Natural killer cell treated with Interleukin-12 subunit alpha and Interleukin-12 subunit beta and Interleukin-15 and Interleukin-18, amount 100 ng/mL, for 72 hours (primary cell): ENCODE data around the gene TESK1. TPM values are rescaled to one million over a fixed set of nuclear protein-coding genes. Genes with fewer than 3 reads are reported as not detected.
"Not testable (repeated sequence)": the region's sequence is repeated elsewhere in the genome, so short reads cannot be mapped to it uniquely, and the experiment has no call there.

Experiments used
- ATAC-seq, 2 donors: fragments of 150-1000 bp; cut with Tn5 transposase in 1 of 2; sonication (Bioruptor Pico), chemical (Tn5 transposase) in 1 of 2; 2 replicates each; pipeline ENCODE4 v1.10.0; 2021
- DNase-seq: peaks from one replicate; pipeline ENCODE4 v3.0.0; 2022; ENCODE audit warnings: low spot score
- H3K27ac Mint-ChIP-seq, 2 donors: 1 replicate in 1 of 2; 2 replicates in 1 of 2; pipeline ENCODE4 v1.8.0; 2022; ENCODE audit warnings: mixed read lengths in 2 of 2, mild to moderate bottlenecking in 1 of 2, moderate library complexity in 1 of 2
- H3K27me3 Mint-ChIP-seq, 2 donors: 1 replicate in 1 of 2; 2 replicates in 1 of 2; pipeline ENCODE4 v1.8.0; 2022; ENCODE audit warnings: mixed read lengths in 2 of 2
- H3K36me3 Mint-ChIP-seq: one replicate; pipeline ENCODE4 v1.8.0; 2022; ENCODE audit warnings: mixed read lengths
- H3K4me1 Mint-ChIP-seq, 2 donors: 1 replicate in 1 of 2; 2 replicates in 1 of 2; pipeline ENCODE4 v1.8.0; 2022; ENCODE audit warnings: low read depth in 2 of 2, mixed read lengths in 2 of 2, mild to moderate bottlenecking in 1 of 2
- H3K4me3 Mint-ChIP-seq: one replicate; pipeline ENCODE4 v1.8.0; 2022; ENCODE audit warnings: mixed read lengths
- H3K9me3 Mint-ChIP-seq: 2 replicates; pipeline ENCODE4 v1.8.0; 2022; ENCODE audit warnings: mixed read lengths
- total RNA-seq, 2 donors: library from RNA; stranded (reverse); gene quantifications; one replicate each; pipeline ENCODE4 v1.2.3, GENCODE V29; 2022

The TESK1 gene
- total RNA-seq, 2 donors from 2014 or later: 41.4 to 43.3 TPM

- Mint-ChIP-seq H3K4me1 (peaks cover 33 to 50% of the 10 kb centered on the region in 2 donors), H3K4me3 (no peak overlapping the region), H3K27ac (no peak overlapping the region), H3K9me3 (no peaks in the 10 kb centered on the region), H3K36me3 (no peaks in the 10 kb centered on the region), H3K27me3 (no peaks in the 10 kb centered on the region)
- ATAC-seq: no peak
- DNase-seq: no peak
Measured at GRCh38 chr9:35568196-35568595, 36.9 kb upstream of the TESK1 start.

- H3K27me3 Mint-ChIP-seq: no peaks in the 10 kb centered on the region
- no peak for ATAC-seq
- peak overlapping the region; percentile 65 for H3K4me3 Mint-ChIP-seq
- H3K27ac Mint-ChIP-seq: peak overlapping the region; percentile 90 to 94
- H3K36me3 Mint-ChIP-seq: no peaks in the 10 kb centered on the region
- no peak for DNase-seq
- H3K4me1 Mint-ChIP-seq: peaks cover 23 to 40% of the 10 kb centered on the region in 2 donors
- H3K9me3 Mint-ChIP-seq: no peaks in the 10 kb centered on the region
Measured at GRCh38 chr9:35569206-35569605, 35.9 kb upstream of the TESK1 start.

DNA sequence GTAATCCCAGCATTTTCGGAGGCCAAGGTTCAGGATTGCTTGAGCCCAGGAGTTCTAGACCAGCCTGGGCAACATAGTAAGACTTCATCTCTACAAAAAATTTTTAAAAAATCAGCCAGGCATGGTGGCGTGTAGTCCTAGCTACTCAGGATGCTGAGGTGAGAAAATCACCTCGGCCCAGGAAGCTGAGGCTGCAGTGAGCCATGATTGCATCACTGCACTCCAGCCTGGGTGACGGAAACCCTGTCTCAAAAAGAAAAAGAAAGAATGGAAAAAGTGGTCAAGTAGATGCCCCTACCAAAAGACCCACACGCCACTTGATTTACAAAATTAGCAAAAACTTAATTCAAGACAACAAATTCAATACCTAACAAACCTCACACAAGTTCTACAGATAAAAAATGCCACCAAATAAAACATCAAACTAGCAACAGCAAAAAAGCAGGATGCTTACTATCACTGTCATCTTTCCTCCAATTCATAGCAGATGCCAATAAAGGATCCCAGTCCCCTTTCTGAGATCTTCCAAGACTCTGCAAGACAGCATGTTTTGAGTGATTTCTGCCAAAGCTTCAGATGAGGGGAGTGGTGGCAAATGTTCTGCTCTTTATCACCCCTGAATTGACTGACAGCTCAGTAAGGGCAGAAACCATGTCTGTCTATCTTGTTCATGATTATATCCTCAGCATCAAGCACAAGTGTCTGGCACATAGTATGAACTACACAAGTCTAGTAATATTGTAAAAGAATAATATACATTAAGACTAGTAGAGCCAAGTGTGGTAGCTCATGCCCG is 34.2 kb upstream of the TESK1 start:
- H3K27me3 Mint-ChIP-seq: no peaks in the 10 kb centered on the region
- no peaks in the 10 kb centered on the region for H3K9me3 Mint-ChIP-seq
- H3K36me3 Mint-ChIP-seq: no peaks in the 10 kb centered on the region
- peak overlapping the region; percentile 76 for H3K4me3 Mint-ChIP-seq
- peak overlapping the region; percentile 90 to 94 for H3K27ac Mint-ChIP-seq
- DNase-seq: peak; percentile 86
- H3K4me1 Mint-ChIP-seq: peaks cover 22 to 36% of the 10 kb centered on the region in 2 donors
- ATAC-seq: peak; percentile 93 to 95

GRCh38 chr9:35574578-35575122 is 30.4 kb upstream of the TESK1 start:
- peak overlapping the region in 1 of 2 donors; percentile 69 for H3K27ac Mint-ChIP-seq
- H3K9me3 Mint-ChIP-seq: peaks cover 13% of the 10 kb centered on the region
- peaks cover 21 to 49% of the 10 kb centered on the region in 2 donors for H3K4me1 Mint-ChIP-seq
- no peaks in the 10 kb centered on the region for H3K27me3 Mint-ChIP-seq
- DNase-seq: no peak
- ATAC-seq: no peak
- no peak overlapping the region for H3K4me3 Mint-ChIP-seq
- peaks cover 25% of the 10 kb centered on the region for H3K36me3 Mint-ChIP-seq

DNA sequence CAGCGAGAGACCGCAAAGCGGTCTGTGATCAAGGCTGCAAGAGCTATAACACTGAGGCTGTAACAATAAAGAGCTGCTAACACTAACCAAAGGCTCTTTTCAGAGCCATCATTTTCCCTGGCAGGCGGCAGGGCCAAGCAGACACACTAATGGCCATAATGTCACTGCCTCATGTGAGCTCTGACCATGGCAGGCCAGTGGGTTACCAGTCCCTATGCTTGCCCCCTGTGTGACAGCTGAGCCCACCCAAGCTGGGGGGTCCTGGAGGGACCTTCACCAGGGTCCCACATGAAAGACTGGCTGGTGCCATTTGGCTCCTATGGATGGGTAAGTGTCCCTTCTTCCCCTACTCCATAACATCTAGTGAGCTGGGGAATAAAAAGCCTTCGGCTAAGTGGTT is 29.6 kb upstream of the TESK1 start:
- H3K27ac Mint-ChIP-seq: peak overlapping the region in 1 of 2 donors; percentile 69
- peaks cover 31% of the 10 kb centered on the region for H3K36me3 Mint-ChIP-seq
- no peaks in the 10 kb centered on the region for H3K27me3 Mint-ChIP-seq
- H3K4me3 Mint-ChIP-seq: no peak overlapping the region
- no peak for DNase-seq
- peaks cover 21 to 52% of the 10 kb centered on the region in 2 donors for H3K4me1 Mint-ChIP-seq
- peaks cover 16% of the 10 kb centered on the region for H3K9me3 Mint-ChIP-seq
- ATAC-seq: no peak

GRCh38 chr9:35577486-35577885 is 27.6 kb upstream of the TESK1 start:
- H3K4me1 Mint-ChIP-seq: peaks cover 13 to 50% of the 10 kb centered on the region in 2 donors
- ATAC-seq (no peak), DNase-seq (no peak)
- peaks cover 41% of the 10 kb centered on the region for H3K36me3 Mint-ChIP-seq
- peaks cover 22% of the 10 kb centered on the region for H3K9me3 Mint-ChIP-seq
- no peaks in the 10 kb centered on the region for H3K27me3 Mint-ChIP-seq
- H3K4me3 Mint-ChIP-seq: no peak overlapping the region
- H3K27ac Mint-ChIP-seq: peak overlapping the region in 1 of 2 donors; percentile 89

- Mint-ChIP-seq H3K4me1 (peaks cover 13 to 47% of the 10 kb centered on the region in 2 donors), H3K4me3 (peak overlapping the region; percentile 77), H3K9me3 (peaks cover 22% of the 10 kb centered on the region), H3K36me3 (peaks cover 41% of the 10 kb centered on the region), H3K27me3 (no peaks in the 10 kb centered on the region), H3K27ac (peak overlapping the region; percentile 89 to 90)
- ATAC-seq (peak; percentile 93 to 94), DNase-seq (peak; percentile 76)
Measured at GRCh38 chr9:35579130-35579529, 25.9 kb upstream of the TESK1 start.

GRCh38 chr9:35579659-35580227 is 25.3 kb upstream of the TESK1 start:
- not testable (repeated sequence) for DNase-seq, H3K27me3 Mint-ChIP-seq, ATAC-seq
- H3K4me3 Mint-ChIP-seq: peak overlapping the region; percentile 77
- H3K9me3 Mint-ChIP-seq: peaks cover 22% of the 10 kb centered on the region
- H3K27ac Mint-ChIP-seq: peak overlapping the region; percentile 89 to 90
- peaks cover 41% of the 10 kb centered on the region for H3K36me3 Mint-ChIP-seq
- peaks cover 13 to 47% of the 10 kb centered on the region in 2 donors for H3K4me1 Mint-ChIP-seq

- H3K36me3 Mint-ChIP-seq: peaks cover 40% of the 10 kb centered on the region
- not testable (repeated sequence) for ATAC-seq, H3K27ac Mint-ChIP-seq, H3K27me3 Mint-ChIP-seq, H3K4me3 Mint-ChIP-seq, DNase-seq
- H3K9me3 Mint-ChIP-seq: peaks cover 13% of the 10 kb centered on the region
- H3K4me1 Mint-ChIP-seq: peaks cover 13 to 26% of the 10 kb centered on the region in 2 donors
Measured at GRCh38 chr9:35583521-35583920, 21.5 kb upstream of the TESK1 start.

DNA sequence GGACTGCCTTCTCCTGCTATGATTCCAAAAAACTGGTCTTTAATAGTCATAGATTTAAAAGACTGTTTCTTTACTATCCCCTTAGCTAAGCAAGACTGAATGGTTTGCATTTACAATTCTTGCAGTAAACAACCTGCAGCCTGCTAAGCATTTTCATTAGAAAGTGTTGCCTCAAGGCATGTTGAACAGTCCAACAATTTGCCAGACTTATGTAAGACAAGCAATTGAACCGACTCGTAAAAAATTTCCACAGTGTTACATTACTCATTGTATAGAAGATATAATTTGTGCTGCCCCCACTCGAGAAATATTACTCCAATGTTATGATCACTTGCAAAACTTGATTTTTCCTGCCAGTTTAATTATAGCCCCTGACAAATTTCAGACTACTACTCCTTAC is 20.4 kb upstream of the TESK1 start:
- H3K36me3 Mint-ChIP-seq: peaks cover 30% of the 10 kb centered on the region
- H3K4me3 Mint-ChIP-seq, ATAC-seq, H3K9me3 Mint-ChIP-seq, H3K27ac Mint-ChIP-seq, DNase-seq, H3K27me3 Mint-ChIP-seq: not testable (repeated sequence)
- peaks cover 6 to 19% of the 10 kb centered on the region in 2 donors for H3K4me1 Mint-ChIP-seq

DNA sequence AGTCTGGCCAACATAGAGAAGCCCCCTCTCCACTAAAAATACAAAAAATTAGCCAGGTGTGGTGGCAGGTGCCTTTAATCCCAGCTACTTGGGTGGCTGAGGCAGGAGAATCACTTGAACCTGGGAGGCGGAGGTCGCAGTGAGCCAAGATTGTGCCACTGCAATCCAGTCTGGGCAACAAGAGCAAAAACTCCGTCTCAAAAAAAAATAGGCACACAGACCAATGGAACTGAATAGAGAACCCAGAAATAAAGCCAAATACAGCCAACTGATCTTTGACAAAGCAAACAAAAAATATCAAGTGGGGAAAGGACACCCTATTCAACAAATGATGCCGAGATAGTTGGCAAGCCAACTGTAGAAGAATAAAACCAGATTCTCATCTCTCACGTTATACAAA is 16.6 kb upstream of the TESK1 start:
- not testable (repeated sequence) for H3K27ac Mint-ChIP-seq, H3K4me1 Mint-ChIP-seq, DNase-seq, H3K9me3 Mint-ChIP-seq, H3K4me3 Mint-ChIP-seq, ATAC-seq, H3K27me3 Mint-ChIP-seq
- peaks cover 20% of the 10 kb centered on the region for H3K36me3 Mint-ChIP-seq

DNA sequence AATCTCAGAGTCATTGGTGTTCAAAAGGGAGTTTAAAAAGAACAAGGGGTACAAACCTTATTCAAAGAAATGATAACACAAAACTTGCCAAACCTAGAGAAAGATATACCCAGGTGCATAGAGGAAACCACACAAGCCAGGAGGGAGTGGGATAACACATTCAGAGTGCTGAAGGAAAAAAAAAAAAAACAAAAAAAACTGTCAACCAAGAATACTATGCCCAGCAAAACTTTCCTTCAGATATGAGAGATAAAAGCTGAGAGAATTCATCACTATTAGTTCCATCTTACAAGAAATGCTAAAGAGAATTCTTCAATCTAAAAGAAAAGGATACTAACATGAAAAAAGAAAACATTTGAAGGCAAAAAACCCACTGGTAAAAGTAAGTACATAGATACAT is 11.5 kb upstream of the TESK1 start:
- Mint-ChIP-seq H3K27ac (no peak overlapping the region), H3K4me3 (no peak overlapping the region), H3K36me3 (peaks cover 9% of the 10 kb centered on the region), H3K4me1 (no peaks in the 10 kb centered on the region), H3K9me3 (peaks cover 5% of the 10 kb centered on the region), H3K27me3 (no peaks in the 10 kb centered on the region)
- ATAC-seq: no peak
- no peak for DNase-seq

- Mint-ChIP-seq H3K27ac (no peak overlapping the region), H3K9me3 (peaks cover 5% of the 10 kb centered on the region), H3K4me3 (no peak overlapping the region), H3K36me3 (peaks cover 9% of the 10 kb centered on the region), H3K4me1 (no peaks in the 10 kb centered on the region), H3K27me3 (no peaks in the 10 kb centered on the region)
- ATAC-seq (no peak), DNase-seq (no peak)
Measured at GRCh38 chr9:35594471-35594870, 10.6 kb upstream of the TESK1 start.

GRCh38 chr9:35596907-35597306 is 8.2 kb upstream of the TESK1 start:
- DNase-seq, H3K36me3 Mint-ChIP-seq, H3K4me3 Mint-ChIP-seq, H3K27ac Mint-ChIP-seq, H3K4me1 Mint-ChIP-seq, H3K9me3 Mint-ChIP-seq, ATAC-seq, H3K27me3 Mint-ChIP-seq: not testable (repeated sequence)
